CD4-positive, alpha-beta T cell treated with Interleukin-10 for 1 hour (primary cell): ENCODE data around the gene FAM222A.

Experiments used
- DNase-seq: peaks from one replicate; pipeline ENCODE4 v3.0.0-alpha.2; 2020

Gene FAM222A

DNA sequence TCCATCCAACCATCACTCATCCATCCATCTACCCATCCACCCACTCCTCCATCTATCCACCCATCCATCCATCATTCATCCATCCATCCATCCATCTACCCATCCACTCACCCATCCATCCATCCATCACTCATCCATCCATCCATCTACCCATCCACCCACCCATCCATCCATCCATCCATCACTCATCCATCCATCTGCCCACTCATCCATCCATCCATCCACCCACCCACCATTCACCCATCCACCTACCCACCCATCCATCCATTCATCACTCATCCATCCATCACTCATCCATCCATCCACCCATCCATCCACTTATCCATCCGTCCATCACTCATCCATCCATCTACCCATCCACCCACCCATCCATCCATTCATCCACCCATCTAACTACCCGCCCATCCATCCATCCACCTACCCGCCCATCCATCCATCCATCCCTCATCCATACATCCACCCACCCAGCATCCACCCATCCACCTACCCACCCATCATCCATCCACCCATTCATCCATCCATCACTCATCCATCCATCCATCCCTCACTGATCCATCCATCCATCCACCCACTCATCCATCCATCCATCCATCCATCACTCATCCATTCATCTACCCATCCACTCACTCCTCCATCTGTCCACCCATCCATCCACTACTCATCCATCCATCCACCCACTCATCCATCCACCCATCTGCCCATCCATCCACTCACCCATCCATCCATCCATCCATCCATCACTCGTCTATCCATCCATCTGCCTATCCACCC lies 95.4 kb downstream of the FAM222A start:
- DNase-seq, result no peak

DNA sequence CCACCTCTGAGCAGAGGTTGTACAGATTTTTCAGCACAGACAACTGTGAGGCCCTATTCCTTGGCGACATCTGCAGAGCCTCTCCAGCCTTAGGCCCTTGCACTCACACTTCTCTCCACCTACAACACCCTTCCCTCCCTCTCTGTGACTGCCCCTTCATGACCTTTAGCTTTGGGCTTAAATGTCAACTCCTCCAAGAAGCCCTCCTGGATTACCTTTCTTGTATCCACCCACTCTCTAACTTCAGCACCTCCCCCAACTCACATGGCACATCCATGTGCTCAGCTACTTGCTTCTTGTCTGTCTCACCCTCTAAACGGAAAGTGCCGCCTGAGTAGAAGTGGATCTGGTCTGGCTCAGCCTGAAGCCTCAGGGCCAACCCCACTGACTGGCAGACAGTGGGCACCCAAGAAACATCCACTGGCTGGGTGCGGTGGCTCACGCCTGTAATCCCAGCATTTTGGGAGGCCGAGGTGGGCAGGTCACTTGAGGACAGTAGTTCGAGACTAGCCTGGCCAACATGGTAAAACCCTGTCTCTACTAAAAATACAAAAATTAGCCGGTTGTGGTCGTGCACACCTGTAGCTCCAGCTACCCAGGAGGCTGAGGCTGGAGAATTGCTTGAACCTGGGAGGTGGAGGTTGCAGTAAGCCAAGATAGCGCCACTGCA lies 97.5 kb downstream of the FAM222A start:
- no peak for DNase-seq

DNA sequence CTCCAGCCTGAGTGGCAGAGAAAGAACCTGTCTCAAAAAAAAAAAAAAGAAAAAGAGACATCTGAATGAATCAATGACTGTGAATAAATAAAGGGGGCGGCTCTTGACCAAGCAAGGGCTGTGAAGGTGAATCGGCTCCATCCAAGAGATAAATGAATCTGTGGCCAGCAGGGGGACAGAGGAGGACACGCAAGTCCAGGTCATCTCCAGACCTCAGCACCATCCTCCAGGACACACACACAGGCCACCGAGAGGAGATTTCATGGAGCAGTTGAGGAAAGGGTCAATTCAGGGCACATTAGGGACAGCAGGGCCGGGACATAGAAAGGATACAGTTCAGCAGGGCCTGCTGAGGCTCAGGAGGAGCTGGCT lies 98.0 kb downstream of the FAM222A start:
- no peak for DNase-seq

DNA sequence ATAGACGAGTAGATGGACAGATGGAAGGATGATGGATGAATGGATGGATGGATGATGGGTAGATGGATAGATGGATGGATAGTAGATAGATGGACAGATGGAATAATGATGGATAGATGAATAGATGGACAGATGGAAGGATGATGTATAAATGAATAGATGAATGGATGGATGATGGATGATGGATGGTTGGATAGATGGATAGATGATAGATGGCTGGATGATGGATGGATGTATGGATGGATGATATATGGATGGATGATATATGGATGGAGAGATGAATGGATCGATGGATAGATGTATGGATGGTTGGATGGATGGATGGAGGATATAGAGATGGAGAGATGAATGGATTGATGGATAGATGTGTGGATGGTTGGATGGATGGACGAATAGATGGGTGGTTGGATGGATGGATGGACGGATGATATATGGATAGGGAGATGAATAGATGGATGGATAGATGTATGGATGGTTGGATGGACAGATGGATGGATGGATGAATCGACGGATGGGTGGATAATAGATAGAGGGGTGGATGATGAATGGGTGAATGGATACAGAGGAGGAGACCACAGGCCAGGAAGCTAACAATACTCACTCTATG lies 100.3 kb downstream of the FAM222A start:
- no peak for DNase-seq

DNA sequence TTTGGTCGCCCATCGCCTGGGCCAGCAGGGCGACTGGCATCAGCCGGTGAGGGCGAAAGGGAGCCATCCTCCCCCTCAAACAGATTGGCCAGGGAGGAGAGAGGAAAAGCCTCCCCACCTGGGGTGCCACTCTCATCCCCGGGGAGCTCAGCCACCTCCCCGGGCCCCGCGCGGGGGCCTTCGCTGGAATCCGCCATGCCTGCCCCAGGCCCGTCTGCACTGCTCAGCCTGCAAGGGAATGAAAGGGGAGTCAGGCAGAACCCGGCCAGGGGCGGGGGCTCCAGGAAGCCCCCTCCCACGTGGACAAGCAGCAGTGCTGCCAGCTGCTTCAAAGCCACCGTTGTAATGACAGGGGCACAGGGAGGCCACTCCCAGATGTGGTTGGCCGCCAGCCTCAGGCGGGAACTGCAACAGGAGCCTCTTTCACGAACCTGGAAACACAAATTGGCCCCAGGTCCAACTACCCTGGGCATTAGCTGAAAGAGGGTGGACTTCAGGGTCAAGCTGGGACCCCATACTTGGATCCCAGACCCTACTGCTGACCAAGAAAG lies 101.0 kb downstream of the FAM222A start:
- no peak for DNase-seq

DNA sequence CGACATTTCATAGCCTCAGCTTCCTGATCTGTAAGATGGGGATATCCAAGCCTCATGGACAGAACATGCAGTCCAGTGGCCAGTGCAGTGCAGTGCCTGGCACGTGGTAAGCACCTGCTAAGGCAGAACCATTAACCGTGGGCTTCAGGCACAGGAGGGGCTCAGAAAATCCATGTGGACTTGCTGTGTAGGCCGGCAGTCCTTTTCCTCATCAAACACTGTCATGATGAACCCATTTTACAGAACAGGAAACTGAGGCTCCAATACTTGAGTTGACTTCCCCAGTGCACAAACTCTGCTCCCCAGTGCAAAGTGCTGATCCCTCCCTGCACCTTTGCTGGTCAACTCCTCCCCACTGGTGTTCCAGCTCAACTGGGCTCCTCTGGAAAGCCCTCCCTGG lies 101.6 kb downstream of the FAM222A start:
- DNase-seq, result no peak

DNA sequence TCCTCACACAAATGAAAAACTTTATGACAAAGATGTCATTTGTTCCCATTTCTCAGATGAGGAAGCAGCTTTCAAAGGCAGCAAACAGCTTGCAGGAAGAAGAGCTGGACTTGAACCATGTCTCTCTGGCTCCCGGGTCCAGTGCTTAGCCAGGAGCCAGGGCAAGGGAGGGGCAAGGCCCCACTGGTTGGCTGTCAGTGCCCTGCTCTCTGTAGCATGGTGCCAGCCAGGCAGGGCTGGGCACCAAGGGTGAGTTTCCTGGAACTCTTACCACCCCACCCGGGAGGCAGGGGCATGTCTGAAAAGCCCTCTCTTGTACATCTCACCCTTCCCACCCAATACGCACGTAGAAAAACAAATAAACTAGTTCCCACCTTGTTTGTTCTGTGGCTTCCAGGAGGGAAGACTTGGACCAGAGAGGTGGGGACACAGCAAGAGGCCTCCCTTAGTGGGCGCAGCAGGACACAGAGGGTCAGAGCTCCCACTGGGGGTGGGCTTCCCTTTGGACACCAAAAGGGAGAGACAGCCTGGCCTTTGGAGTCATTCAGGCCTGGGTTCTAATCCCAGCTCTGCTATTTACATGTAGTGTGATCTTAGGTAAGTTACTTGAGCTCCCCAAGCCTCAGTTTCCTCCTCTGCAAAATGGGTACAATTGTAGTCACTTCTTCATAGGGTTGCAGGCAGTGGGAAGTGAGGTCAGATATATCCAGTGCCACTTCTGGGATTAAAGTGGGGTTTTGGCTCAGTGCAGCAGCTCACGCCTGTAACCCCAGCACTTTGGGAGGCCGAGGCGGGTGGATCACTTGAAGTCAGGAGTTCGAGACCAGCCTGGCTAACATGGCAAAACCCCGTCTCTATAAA lies 102.4 kb downstream of the FAM222A start:
- no peak for DNase-seq

DNA sequence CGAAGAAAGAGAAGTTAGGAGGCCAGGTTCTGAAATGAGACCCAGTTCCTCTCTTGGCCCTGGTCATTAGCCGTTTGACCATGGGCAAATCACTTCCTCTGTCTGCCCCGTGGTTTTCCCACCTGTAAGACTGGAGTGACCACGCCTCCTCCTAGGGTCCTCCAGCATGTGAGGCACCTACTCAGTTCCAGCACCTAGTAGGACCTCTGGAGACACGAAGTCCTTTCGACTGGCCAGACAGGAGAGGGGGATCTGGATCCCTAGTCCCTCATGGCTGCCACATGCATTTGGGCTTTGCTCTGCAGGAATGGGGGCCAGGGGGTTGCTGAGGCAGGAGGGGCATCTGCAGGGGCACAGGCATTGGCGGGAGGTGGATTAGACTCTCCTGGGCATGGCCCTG lies 103.2 kb downstream of the FAM222A start:
- no peak for DNase-seq

DNA sequence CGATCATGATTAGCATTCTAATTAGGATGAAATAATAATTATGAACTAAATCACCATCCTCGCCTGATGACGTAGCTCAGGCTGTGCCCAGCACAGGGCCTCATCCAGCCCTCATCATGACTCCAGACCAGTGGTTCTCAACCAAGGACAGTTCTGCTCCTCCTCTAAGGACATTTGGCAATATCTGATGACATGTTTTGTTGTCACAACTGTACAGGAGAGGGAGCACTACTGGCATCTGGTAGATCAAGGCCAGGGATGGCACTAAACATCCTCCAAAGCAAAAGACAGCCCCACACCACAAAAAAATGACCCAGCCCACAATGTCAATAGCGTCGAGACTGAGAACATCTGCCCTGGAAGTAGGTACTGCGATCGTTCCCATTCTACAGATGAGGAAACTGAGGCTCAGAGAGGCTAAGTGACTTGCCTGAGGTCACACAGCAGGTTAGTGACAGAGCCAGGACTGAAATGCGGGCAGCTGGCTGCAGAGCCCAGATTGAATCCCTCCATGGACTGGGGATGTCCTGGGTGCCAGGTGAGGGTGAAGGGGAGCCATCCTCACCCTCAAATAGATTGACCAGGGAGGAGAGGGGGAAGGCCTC lies 104.1 kb downstream of the FAM222A start:
- no peak for DNase-seq

DNA sequence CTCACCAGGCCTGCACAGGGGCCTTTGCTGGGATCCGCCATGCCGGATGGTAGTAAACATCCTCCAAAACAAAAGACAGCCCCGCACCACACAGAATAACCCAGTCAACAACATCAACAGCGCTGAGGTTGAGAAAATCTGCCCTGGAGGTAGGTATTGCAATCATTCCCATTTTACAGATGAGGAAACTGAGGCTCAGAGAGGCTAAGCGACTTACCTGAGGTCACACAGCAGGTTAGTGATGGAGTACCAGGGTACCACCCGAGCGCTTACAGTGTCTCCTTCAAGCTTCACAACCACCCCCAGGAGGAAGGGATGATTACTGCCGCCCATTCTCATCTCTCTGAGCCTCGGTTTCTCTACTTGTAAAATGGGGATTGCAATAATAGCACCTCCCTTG lies 104.6 kb downstream of the FAM222A start:
- no peak for DNase-seq

DNA sequence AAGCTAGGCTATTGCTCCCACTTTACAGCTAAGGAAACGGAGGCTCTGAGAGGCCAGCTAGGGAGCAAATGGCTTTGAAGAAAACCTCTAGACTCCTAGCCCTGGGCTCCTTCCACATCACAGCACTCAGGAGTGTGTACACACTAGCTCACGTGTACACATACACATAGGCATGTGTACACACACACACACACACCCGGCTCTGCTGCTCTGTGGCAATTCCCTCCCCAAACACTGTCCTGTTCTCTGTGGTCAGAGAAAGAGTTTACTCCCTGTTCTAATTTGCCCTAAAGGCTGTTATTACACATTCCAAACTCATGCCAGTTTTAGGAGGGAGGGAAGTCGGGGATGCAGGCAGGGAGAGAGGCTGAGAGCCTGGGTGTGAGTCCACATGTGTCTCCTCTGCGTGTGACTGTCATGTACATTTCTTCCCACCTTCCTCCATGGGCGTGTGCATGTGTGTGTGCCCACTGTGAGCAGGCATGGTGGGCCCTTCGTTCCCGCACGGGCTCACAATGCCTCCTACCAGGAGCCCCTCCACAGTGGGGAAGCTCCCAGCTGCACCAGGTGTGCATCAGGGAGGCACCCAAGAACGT lies 105.4 kb downstream of the FAM222A start:
- no peak for DNase-seq
